Immature natural killer cell (primary cell): ENCODE results near the gene ZNF423. TPM values are rescaled to one million over a fixed set of nuclear protein-coding genes. Genes with fewer than 3 reads are reported as not detected.

Experiments
- DNase-seq, 3 donors: peaks; one replicate each; pipeline ENCODE4 v3.0.0; 2022; ENCODE audit warnings: mixed read lengths in 1 of 3
- H3K27ac Mint-ChIP-seq, 6 donors: one replicate each; pipeline ENCODE4 v1.8.0; 2020; ENCODE audit warnings: mixed read lengths in 6 of 6, mild to moderate bottlenecking in 5 of 6, inconsistent platforms in 4 of 6, moderate library complexity in 3 of 6
- H3K27me3 Mint-ChIP-seq, 3 donors: one replicate each; pipeline ENCODE4 v1.8.0; 2020 to 2021; ENCODE audit warnings: low read depth in 3 of 3, mild to moderate bottlenecking in 3 of 3, mixed read lengths in 3 of 3, moderate library complexity in 3 of 3, inconsistent platforms in 1 of 3
- H3K36me3 Mint-ChIP-seq, 3 donors: one replicate each; pipeline ENCODE4 v1.8.0; 2020; ENCODE audit warnings: mixed read lengths in 3 of 3, inconsistent platforms in 2 of 3, mild to moderate bottlenecking in 2 of 3
- H3K4me1 Mint-ChIP-seq, 2 donors: one replicate each; pipeline ENCODE4 v1.8.0; 2020; ENCODE audit warnings: inconsistent platforms in 2 of 2, mild to moderate bottlenecking in 2 of 2, mixed read lengths in 2 of 2, moderate library complexity in 1 of 2
- H3K4me3 Mint-ChIP-seq, 5 donors: one replicate each; pipeline ENCODE4 v1.8.0; 2020; ENCODE audit warnings: mild to moderate bottlenecking in 5 of 5, mixed read lengths in 5 of 5, inconsistent platforms in 3 of 5, moderate library complexity in 3 of 5
- H3K9me3 Mint-ChIP-seq, 6 donors: one replicate each; pipeline ENCODE4 v1.8.0; 2020; ENCODE audit warnings: mild to moderate bottlenecking in 6 of 6, mixed read lengths in 6 of 6, inconsistent platforms in 4 of 6, moderate library complexity in 3 of 6
- polyA plus RNA-seq, 3 donors: library from polyadenylated mRNA; unstranded; fragments of 300-500 nt; fragmentation: Illumina TruSeq; gene quantifications; one replicate each; pipeline ENCODE4 v1.2.3, GENCODE V29; 2021

Gene ZNF423
- polyA plus RNA-seq, 3 donors from 2014 or later: not detected

DNA sequence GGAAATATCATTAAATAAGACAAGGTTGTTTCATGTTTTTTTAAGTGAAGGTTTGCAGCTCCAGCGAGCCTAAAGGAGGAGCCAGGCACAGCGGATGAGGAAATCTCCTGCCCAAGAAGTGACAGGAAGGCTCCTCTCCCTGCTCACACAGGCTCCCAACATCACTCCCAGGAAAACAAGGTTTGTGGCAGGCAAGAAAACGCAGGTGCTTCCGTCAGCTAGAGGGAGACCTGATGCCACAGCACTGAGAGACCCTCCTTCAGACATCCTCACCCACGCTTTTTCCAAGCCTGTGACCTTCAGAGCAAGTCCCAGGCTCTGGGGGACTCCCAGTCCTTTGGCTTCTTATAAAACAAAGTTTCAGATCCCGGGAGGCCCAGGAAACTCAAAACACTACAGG, 89.7 kb downstream of the ZNF423 start:
- H3K9me3 Mint-ChIP-seq: no peaks in the 10 kb centered on the region
- H3K27me3 Mint-ChIP-seq: peaks cover 0 to 2% (median 0%) of the 10 kb centered on the region in 3 donors
- H3K27ac Mint-ChIP-seq: no peak overlapping the region
- H3K4me3 Mint-ChIP-seq: no peak overlapping the region
- no peak for DNase-seq
- no peaks in the 10 kb centered on the region for H3K4me1 Mint-ChIP-seq
- no peaks in the 10 kb centered on the region for H3K36me3 Mint-ChIP-seq

DNA sequence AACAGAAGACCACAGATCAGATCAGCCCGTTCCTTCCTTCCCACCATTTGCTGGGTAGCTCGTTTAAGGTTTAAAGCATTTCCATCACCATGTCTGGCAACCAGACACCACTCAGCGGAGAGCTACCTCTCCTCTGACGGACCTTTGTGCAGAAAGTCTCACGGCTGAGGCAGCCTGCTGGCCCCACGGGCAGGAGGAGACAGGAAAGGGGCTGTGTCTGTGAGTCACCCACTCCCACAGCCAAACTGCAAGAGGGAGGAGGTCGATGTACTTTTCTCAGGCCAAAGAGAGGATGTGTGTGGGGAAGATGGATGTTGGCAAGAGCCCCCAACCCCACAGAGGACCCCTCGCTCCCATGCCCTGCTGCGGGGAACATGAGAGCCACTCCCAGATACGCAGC, 92.1 kb downstream of the ZNF423 start:
- H3K27me3 Mint-ChIP-seq: peaks cover 0 to 4% (median 1%) of the 10 kb centered on the region in 3 donors
- no peak for DNase-seq
- H3K36me3 Mint-ChIP-seq: no peaks in the 10 kb centered on the region
- H3K9me3 Mint-ChIP-seq: no peaks in the 10 kb centered on the region
- H3K27ac Mint-ChIP-seq: no peak overlapping the region
- H3K4me3 Mint-ChIP-seq: no peak overlapping the region
- H3K4me1 Mint-ChIP-seq: no peaks in the 10 kb centered on the region

DNA sequence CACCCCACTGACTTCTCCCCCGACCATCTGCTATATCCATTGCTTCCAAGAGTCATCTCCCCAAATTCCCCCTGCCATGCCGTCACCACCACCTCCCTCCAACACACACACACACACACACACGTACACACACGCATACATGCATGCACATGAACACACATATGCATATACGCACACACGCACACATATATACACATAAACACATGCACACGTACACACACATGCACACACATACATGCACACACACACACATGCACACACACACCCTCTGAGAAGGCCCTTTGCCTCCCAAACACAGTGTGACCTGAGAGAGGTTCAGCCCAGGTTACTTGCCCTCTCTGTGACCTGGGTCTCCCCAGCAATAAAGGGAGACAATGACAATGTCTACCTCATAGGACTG, 95.1 kb downstream of the ZNF423 start:
- H3K27me3 Mint-ChIP-seq: peaks cover 0 to 4% (median 1%) of the 10 kb centered on the region in 3 donors
- H3K27ac Mint-ChIP-seq: no peak overlapping the region
- no peaks in the 10 kb centered on the region for H3K9me3 Mint-ChIP-seq
- H3K4me1 Mint-ChIP-seq: no peaks in the 10 kb centered on the region
- no peaks in the 10 kb centered on the region for H3K36me3 Mint-ChIP-seq
- H3K4me3 Mint-ChIP-seq: no peak overlapping the region
- no peak for DNase-seq

GRCh38 chr16:49757559-49758069, 98.3 kb downstream of the ZNF423 start:
- Mint-ChIP-seq H3K36me3 (no peaks in the 10 kb centered on the region), H3K27me3 (peaks cover 0 to 4% (median 2%) of the 10 kb centered on the region in 3 donors), H3K9me3 (peaks cover 0 to 2% (median 0%) of the 10 kb centered on the region in 6 donors), H3K27ac (no peak overlapping the region), H3K4me1 (peaks cover 15 to 20% of the 10 kb centered on the region in 2 donors), H3K4me3 (no peak overlapping the region)
- DNase-seq: no peak

DNA sequence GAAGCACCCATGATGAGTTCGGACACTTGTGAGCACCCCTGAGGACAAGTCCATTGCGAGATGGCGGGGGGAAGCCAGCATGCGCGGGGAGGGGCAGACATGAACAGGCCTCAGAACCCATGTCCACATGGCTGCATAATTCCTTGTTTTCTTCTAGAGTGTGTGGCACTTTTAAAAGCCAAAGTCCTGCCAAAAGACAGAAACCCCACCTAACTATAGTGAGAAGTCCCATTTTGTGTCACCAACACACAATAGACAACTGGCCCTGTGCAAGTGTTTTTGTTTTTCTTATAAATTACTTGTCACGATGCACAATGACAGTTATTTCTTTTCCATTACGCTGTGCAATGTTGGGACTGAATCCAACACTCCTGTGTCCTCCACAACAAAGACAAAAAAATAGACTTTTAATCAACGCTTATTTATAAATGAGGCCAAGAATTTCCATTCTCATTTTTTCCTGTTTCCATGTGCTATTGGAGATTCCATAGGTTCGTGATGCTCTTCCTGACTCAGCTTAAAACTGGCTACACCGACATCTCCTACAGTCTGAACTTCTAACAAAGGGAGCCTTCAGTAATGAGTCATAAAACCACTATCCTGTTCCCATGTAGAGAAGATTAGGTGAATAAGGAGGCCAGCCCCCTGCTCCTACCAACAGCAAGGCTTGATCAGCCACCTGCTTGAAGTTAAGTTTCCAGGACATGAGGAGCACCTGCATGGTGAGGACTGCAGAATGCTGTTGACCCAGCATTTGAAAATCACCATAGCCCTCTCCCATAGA, 98.9 kb downstream of the ZNF423 start:
- Mint-ChIP-seq H3K9me3 (peaks cover 0 to 2% (median 0%) of the 10 kb centered on the region in 6 donors), H3K36me3 (no peaks in the 10 kb centered on the region), H3K4me1 (peaks cover 15 to 20% of the 10 kb centered on the region in 2 donors), H3K27ac (no peak overlapping the region), H3K4me3 (no peak overlapping the region), H3K27me3 (peaks cover 0 to 4% (median 2%) of the 10 kb centered on the region in 3 donors)
- no peak for DNase-seq

DNA sequence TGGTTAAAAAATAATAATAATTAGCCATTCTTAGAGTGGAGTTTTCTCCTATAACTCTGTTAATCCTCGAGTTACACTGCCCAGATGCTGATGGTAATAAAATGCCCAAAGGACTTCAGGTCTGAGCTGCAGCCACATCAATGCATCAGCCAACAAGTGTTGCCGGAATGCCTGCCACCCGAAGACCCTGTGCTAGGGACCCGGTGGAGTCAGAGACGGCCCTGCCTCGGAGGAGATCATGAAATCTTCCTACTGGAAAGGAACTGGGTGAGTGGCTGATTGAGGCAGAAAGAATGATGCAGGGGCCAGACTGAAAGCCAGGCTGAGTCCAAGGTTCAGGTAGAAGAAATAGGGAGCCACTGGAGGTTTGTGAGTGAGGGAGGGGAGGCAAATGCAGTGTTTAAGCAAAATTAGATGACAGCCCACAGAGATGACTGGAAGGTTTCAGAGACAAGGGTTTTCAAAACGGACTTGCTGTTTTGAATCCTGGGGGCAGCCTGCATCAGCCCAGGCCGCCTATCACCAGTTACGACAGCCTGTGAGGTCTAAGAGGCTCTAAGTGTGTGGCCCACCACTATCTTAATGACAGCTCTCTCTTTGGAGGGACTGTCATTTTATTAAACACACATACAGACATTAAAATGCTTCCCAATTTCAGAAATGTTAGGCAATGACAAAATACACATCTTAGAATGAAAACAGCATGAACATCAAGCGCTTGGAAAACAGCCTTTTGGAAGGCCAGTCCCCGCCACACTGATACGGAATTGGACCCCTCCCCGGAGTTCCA, 100.0 kb downstream of the ZNF423 start:
- Mint-ChIP-seq H3K36me3 (no peaks in the 10 kb centered on the region), H3K9me3 (peaks cover 0 to 2% (median 0%) of the 10 kb centered on the region in 6 donors), H3K27ac (peak overlapping the region in 2 of 6 donors; percentile 9 to 55), H3K27me3 (peaks cover 0 to 6% (median 4%) of the 10 kb centered on the region in 3 donors), H3K4me1 (peaks cover 15 to 20% of the 10 kb centered on the region in 2 donors), H3K4me3 (no peak overlapping the region)
- no peak for DNase-seq

- Mint-ChIP-seq H3K27ac (peak overlapping the region in 1 of 6 donors; percentile 9), H3K9me3 (peaks cover 0 to 2% (median 0%) of the 10 kb centered on the region in 6 donors), H3K36me3 (no peaks in the 10 kb centered on the region), H3K4me3 (peak overlapping the region; percentile 58 to 80 (median 72)), H3K27me3 (peaks cover 2 to 4% (median 4%) of the 10 kb centered on the region in 3 donors), H3K4me1 (peaks cover 15 to 20% of the 10 kb centered on the region in 2 donors)
- DNase-seq: no peak
These were observed 100.6 kb downstream of the ZNF423 start for GRCh38 chr16:49755313-49755620.

- Mint-ChIP-seq H3K9me3 (peaks cover 0 to 2% (median 0%) of the 10 kb centered on the region in 6 donors), H3K27ac (peak overlapping the region in 4 of 6 donors; percentile 9 to 74 (median 38)), H3K27me3 (peaks cover 2 to 4% (median 4%) of the 10 kb centered on the region in 3 donors), H3K4me3 (peak overlapping the region; percentile 58 to 80 (median 72)), H3K4me1 (peaks cover 15 to 20% of the 10 kb centered on the region in 2 donors), H3K36me3 (no peaks in the 10 kb centered on the region)
- peak; percentile 5 to 12 (median 11) for DNase-seq
These were observed 101.2 kb downstream of the ZNF423 start for GRCh38 chr16:49754495-49755312.

GRCh38 chr16:49750341-49751000, 105.4 kb downstream of the ZNF423 start:
- no peak overlapping the region for H3K27ac Mint-ChIP-seq
- H3K4me1 Mint-ChIP-seq: peaks cover 15 to 17% of the 10 kb centered on the region in 2 donors
- no peaks in the 10 kb centered on the region for H3K36me3 Mint-ChIP-seq
- H3K9me3 Mint-ChIP-seq: peaks cover 0 to 2% (median 0%) of the 10 kb centered on the region in 6 donors
- DNase-seq: no peak
- H3K27me3 Mint-ChIP-seq: peaks cover 2 to 6% (median 4%) of the 10 kb centered on the region in 3 donors
- no peak overlapping the region for H3K4me3 Mint-ChIP-seq

GRCh38 chr16:49749816-49750215, 106.1 kb downstream of the ZNF423 start:
- Mint-ChIP-seq H3K4me3 (no peak overlapping the region), H3K27ac (no peak overlapping the region), H3K27me3 (peaks cover 2 to 5% (median 4%) of the 10 kb centered on the region in 3 donors), H3K4me1 (peaks cover 9 to 10% of the 10 kb centered on the region in 2 donors), H3K36me3 (no peaks in the 10 kb centered on the region), H3K9me3 (peaks cover 0 to 2% (median 0%) of the 10 kb centered on the region in 6 donors)
- no peak for DNase-seq

GRCh38 chr16:49748322-49748721, 107.6 kb downstream of the ZNF423 start:
- H3K36me3 Mint-ChIP-seq: no peaks in the 10 kb centered on the region
- H3K27me3 Mint-ChIP-seq: peaks cover 2 to 4% (median 3%) of the 10 kb centered on the region in 3 donors
- H3K9me3 Mint-ChIP-seq: no peaks in the 10 kb centered on the region
- H3K4me3 Mint-ChIP-seq: no peak overlapping the region
- no peak overlapping the region for H3K27ac Mint-ChIP-seq
- H3K4me1 Mint-ChIP-seq: no peaks in the 10 kb centered on the region
- no peak for DNase-seq

GRCh38 chr16:49747654-49748053, 108.3 kb downstream of the ZNF423 start:
- Mint-ChIP-seq H3K27me3 (peaks cover 2 to 4% (median 3%) of the 10 kb centered on the region in 3 donors), H3K4me3 (no peak overlapping the region), H3K27ac (no peak overlapping the region), H3K36me3 (no peaks in the 10 kb centered on the region), H3K9me3 (no peaks in the 10 kb centered on the region), H3K4me1 (no peaks in the 10 kb centered on the region)
- DNase-seq: no peak

DNA sequence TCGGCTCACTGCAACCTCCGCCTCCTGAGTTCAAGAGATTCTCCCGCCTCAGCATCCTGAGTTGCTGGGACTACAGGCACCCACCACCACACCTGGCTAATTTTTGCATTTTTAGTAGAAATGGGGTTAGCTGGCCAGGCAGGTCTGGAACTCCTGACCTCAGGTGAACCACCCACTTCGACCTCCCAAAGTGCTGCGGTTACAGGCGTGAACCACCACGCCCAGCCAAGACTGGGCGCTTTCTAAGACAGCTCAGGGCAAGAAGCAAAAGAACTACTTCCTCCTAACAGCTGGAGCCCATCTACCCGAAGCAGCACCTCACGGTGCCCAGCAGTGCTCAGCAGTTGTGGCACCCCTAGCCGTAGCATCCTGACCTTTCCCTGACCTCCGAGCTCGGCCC, 109.4 kb downstream of the ZNF423 start:
- no peak overlapping the region for H3K4me3 Mint-ChIP-seq
- no peak overlapping the region for H3K27ac Mint-ChIP-seq
- peaks cover 2 to 3% (median 2%) of the 10 kb centered on the region in 3 donors for H3K27me3 Mint-ChIP-seq
- H3K4me1 Mint-ChIP-seq: no peaks in the 10 kb centered on the region
- no peak for DNase-seq
- H3K9me3 Mint-ChIP-seq: no peaks in the 10 kb centered on the region
- no peaks in the 10 kb centered on the region for H3K36me3 Mint-ChIP-seq
